ENCODE results near the gene RTKN2.

Gene RTKN2

DNA sequence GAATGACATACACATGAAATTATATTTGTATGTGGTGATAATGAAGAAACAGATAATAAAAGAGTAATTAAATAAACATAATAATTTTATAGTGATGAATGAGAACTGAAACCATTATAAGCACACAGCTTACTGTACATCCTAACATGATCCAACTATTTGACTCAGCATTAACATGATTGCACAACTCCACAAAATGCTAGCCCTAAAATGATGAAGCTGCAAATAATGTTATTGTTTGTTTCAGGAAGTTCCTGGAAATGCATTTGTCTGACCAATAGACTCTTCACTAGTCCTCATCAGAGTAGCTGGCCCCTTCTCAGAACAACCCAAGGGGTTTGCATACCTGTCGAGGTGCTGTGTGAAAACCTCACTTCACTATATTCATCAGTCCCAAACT, 115.5 kb downstream of the RTKN2 start:
- Histone ChIP-seq H3K4me1 (ENCODE audit: insufficient read depth, low read length, poor library complexity, severe bottlenecking) (peaks cover 16% of the 10 kb centered on the region), H3K36me3 (ENCODE audit: insufficient read depth, low read length) (no peaks in the 10 kb centered on the region), H3K27me3 (ENCODE audit: insufficient read depth, low read length, poor library complexity, severe bottlenecking) (no peaks in the 10 kb centered on the region), H4K20me1 (ENCODE audit: insufficient read depth, low read length, poor library complexity, severe bottlenecking) (no peaks in the 10 kb centered on the region), H3K4me2 (ENCODE audit: low read depth, low read length, poor library complexity, severe bottlenecking) (no peak overlapping the region), H3K9ac (ENCODE audit: low read depth, low read length, poor library complexity, severe bottlenecking) (no peak overlapping the region), H3F3A (ENCODE audit: low read depth) (no peaks in the 10 kb centered on the region), H3K9me3 (ENCODE audit: insufficient read depth, low read depth, low read length) (no peaks in the 10 kb centered on the region), H3K79me2 (ENCODE audit: insufficient read depth, low read length) (no peaks in the 10 kb centered on the region), H3K9me2 (replicated peaks; ENCODE audit: low read depth, low read length) (no peaks in the 10 kb centered on the region), H3K4me3 (ENCODE audit: low read length, poor library complexity, severe bottlenecking) (no peak overlapping the region), H2AFZ (ENCODE audit: low read length) (no peak overlapping the region)
- TF ChIP-seq, protein P1, sequence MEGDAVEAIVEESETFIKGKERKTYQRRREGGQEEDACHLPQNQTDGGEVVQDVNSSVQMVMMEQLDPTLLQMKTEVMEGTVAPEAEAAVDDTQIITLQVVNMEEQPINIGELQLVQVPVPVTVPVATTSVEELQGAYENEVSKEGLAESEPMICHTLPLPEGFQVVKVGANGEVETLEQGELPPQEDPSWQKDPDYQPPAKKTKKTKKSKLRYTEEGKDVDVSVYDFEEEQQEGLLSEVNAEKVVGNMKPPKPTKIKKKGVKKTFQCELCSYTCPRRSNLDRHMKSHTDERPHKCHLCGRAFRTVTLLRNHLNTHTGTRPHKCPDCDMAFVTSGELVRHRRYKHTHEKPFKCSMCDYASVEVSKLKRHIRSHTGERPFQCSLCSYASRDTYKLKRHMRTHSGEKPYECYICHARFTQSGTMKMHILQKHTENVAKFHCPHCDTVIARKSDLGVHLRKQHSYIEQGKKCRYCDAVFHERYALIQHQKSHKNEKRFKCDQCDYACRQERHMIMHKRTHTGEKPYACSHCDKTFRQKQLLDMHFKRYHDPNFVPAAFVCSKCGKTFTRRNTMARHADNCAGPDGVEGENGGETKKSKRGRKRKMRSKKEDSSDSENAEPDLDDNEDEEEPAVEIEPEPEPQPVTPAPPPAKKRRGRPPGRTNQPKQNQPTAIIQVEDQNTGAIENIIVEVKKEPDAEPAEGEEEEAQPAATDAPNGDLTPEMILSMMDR (conservative IDR thresholded peaks at IDR 0.05; ENCODE audit: low read length) = no peak
- TF ChIP-seq EZH2phosphoT487 (IDR thresholded peaks at IDR 0.05; ENCODE audit: borderline replicate concordance) = no peak

GRCh38 chr10:62149621-62150020, 119.0 kb downstream of the RTKN2 start:
- no peaks in the 10 kb centered on the region for H3K36me3 ChIP-seq (ENCODE audit: insufficient read depth, low read length)
- H3K27me3 ChIP-seq (ENCODE audit: insufficient read depth, low read length, poor library complexity, severe bottlenecking) = no peaks in the 10 kb centered on the region
- no peak overlapping the region for H2AFZ ChIP-seq (ENCODE audit: low read length)
- H3K9me2 ChIP-seq (replicated peaks; ENCODE audit: low read depth, low read length) = no peaks in the 10 kb centered on the region
- no peaks in the 10 kb centered on the region for H3K9me3 ChIP-seq (ENCODE audit: insufficient read depth, low read depth, low read length)
- no peaks in the 10 kb centered on the region for H3F3A ChIP-seq (ENCODE audit: low read depth)
- H3K4me1 ChIP-seq (ENCODE audit: insufficient read depth, low read length, poor library complexity, severe bottlenecking) = peaks cover 7% of the 10 kb centered on the region
- no peak overlapping the region for H3K9ac ChIP-seq (ENCODE audit: low read depth, low read length, poor library complexity, severe bottlenecking)
- no peaks in the 10 kb centered on the region for H4K20me1 ChIP-seq (ENCODE audit: insufficient read depth, low read length, poor library complexity, severe bottlenecking)
- no peak for TF ChIP-seq EZH2phosphoT487 (IDR thresholded peaks at IDR 0.05; ENCODE audit: borderline replicate concordance)
- TF ChIP-seq, protein P1 (conservative IDR thresholded peaks at IDR 0.05; ENCODE audit: low read length) = no peak
- H3K79me2 ChIP-seq (ENCODE audit: insufficient read depth, low read length) = no peaks in the 10 kb centered on the region
- H3K4me3 ChIP-seq (ENCODE audit: low read length, poor library complexity, severe bottlenecking) = no peak overlapping the region
- no peak overlapping the region for H3K4me2 ChIP-seq (ENCODE audit: low read depth, low read length, poor library complexity, severe bottlenecking)

DNA sequence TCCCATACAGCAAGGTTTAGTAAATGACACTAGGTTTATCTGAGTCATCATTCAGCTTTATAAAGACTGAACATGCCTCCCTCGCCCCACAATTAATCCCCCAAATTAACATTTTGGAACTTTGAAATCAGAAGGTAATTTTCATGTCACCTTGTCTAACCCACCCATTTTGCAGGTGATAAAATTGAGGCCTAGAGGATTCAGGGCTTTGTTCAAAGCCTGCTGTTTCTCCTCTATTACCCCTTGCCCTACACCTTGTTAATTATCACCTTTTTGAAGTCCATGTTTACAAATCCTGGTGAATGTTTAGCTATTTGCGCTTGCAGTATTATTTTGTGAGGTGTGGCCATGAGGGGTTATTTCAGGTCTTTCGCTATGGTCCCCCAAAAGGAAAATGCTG, 120.5 kb downstream of the RTKN2 start:
- TF ChIP-seq EZH2phosphoT487 (IDR thresholded peaks at IDR 0.05; ENCODE audit: borderline replicate concordance) = no peak
- TF ChIP-seq, protein P1 (conservative IDR thresholded peaks at IDR 0.05; ENCODE audit: low read length) = no peak
- Histone ChIP-seq H3F3A (ENCODE audit: low read depth) (no peaks in the 10 kb centered on the region), H3K27me3 (ENCODE audit: insufficient read depth, low read length, poor library complexity, severe bottlenecking) (no peaks in the 10 kb centered on the region), H3K9ac (ENCODE audit: low read depth, low read length, poor library complexity, severe bottlenecking) (no peak overlapping the region), H3K9me2 (replicated peaks; ENCODE audit: low read depth, low read length) (no peaks in the 10 kb centered on the region), H3K79me2 (ENCODE audit: insufficient read depth, low read length) (no peaks in the 10 kb centered on the region), H3K4me2 (ENCODE audit: low read depth, low read length, poor library complexity, severe bottlenecking) (no peak overlapping the region), H3K4me1 (ENCODE audit: insufficient read depth, low read length, poor library complexity, severe bottlenecking) (peaks cover 3% of the 10 kb centered on the region), H3K36me3 (ENCODE audit: insufficient read depth, low read length) (no peaks in the 10 kb centered on the region; the same call in 1 of the 2 replicates), H2AFZ (ENCODE audit: low read length) (no peak overlapping the region), H3K4me3 (ENCODE audit: low read length, poor library complexity, severe bottlenecking) (no peak overlapping the region), H4K20me1 (ENCODE audit: insufficient read depth, low read length, poor library complexity, severe bottlenecking) (no peaks in the 10 kb centered on the region), H3K9me3 (ENCODE audit: insufficient read depth, low read depth, low read length) (no peaks in the 10 kb centered on the region)

Measured in Loucy (cell line).